SK-N-SH (cell line): ENCODE measurements around the gene ZNF253. TPM values are rescaled to one million over a fixed set of nuclear protein-coding genes. Genes with fewer than 3 reads are reported as not detected.

Experiments used
- CTCF ChIA-PET: fragments of 300-600, 350-600 bp; formaldehyde crosslinking; extraction: SDS; loops from one replicate; lab custom pipeline; 2021; lab: Yijun Ruan, JAX
- POLR2A ChIA-PET: fragments of 350-600 bp; sonication (Branson Sonifier 250); formaldehyde crosslinking; extraction: SDS; loops from one replicate; lab custom pipeline; 2020; ENCODE audit warnings: antibody characterized with exemption, inconsistent platforms; lab: Yijun Ruan, JAX
- DNase-seq: peaks from one replicate; pipeline ENCODE4 v3.0.0; 2012
- H2AFZ ChIP-seq: fragments of 200-600 bp; sonication (generic); 2 replicates; pipeline ENCODE4 v1.8.1; 2016; ENCODE audit warnings: antibody characterized with exemption, mild to moderate bottlenecking, low read depth
- H3F3A ChIP-seq: fragments of 200-600 bp; sonication (generic); replicated peaks from 2 replicates; pipeline ENCODE3; 2016; ENCODE audit warnings: antibody characterized with exemption, mild to moderate bottlenecking; ENCODE audit not compliant: insufficient read depth
- H3K27ac ChIP-seq, 2 experiments: fragments of 200-500 bp in 1 of 2; fragments of 200-600 bp in 1 of 2; sonication (Bioruptor generic) in 1 of 2; sonication (generic), shearing (Covaris generic) in 1 of 2; 2 replicates each; pipeline versions ENCODE4 v1.5.1 to v1.6.1; 2014 to 2016; ENCODE audit warnings: low read depth in 2 of 2, inconsistent platforms in 1 of 2, low read length in 1 of 2, mild to moderate bottlenecking in 1 of 2, mixed read lengths in 1 of 2
- H3K27me3 ChIP-seq: fragments of 200-600 bp; sonication (generic), shearing (Covaris generic); 2 replicates; pipeline ENCODE4 v1.6.1; 2016; ENCODE audit warnings: mixed run types; ENCODE audit not compliant: insufficient read depth
- H3K36me3 ChIP-seq, 2 experiments: fragments of 200-500 bp in 1 of 2; fragments of 200-600 bp in 1 of 2; sonication (Bioruptor generic) in 1 of 2; sonication (generic) in 1 of 2; replicated peaks in 1 of 2; 2 replicates each; pipeline versions ENCODE3 to v1.5.1; 2014 to 2016; ENCODE audit warnings: low read length in 1 of 2, mild to moderate bottlenecking in 1 of 2; ENCODE audit not compliant: insufficient read depth in 2 of 2, control insufficient read depth in 1 of 2
- H3K4me1 ChIP-seq, 2 experiments: fragments of 200-500 bp in 1 of 2; fragments of 200-600 bp in 1 of 2; sonication (Bioruptor generic) in 1 of 2; sonication (generic), shearing (Covaris generic) in 1 of 2; 2 replicates each; pipeline versions ENCODE4 v1.5.1 to v1.6.1; 2014 to 2016; ENCODE audit warnings: low read depth in 1 of 2, low read length in 1 of 2, mixed run types in 1 of 2; ENCODE audit not compliant: insufficient read depth in 2 of 2, control insufficient read depth in 1 of 2
- H3K4me2 ChIP-seq: fragments of 200-600 bp; sonication (generic), shearing (Covaris generic); 2 replicates; pipeline ENCODE4 v1.6.1; 2017; ENCODE audit warnings: mixed run types
- H3K4me3 ChIP-seq, 2 experiments: fragments of 200-500 bp in 1 of 2; fragments of 200-600 bp in 1 of 2; sonication (Bioruptor generic) in 1 of 2; sonication (generic), shearing (Covaris generic) in 1 of 2; 2 replicates each; pipeline versions ENCODE4 v1.5.1 to v1.8.1; 2014 to 2016; ENCODE audit warnings: low read depth in 2 of 2, inconsistent platforms in 1 of 2, low read length in 1 of 2, mild to moderate bottlenecking in 1 of 2, mixed read lengths in 1 of 2, moderate library complexity in 1 of 2
- H3K79me2 ChIP-seq: fragments of 200-600 bp; sonication (generic); 2 replicates; pipeline ENCODE4 v1.8.1; 2017; ENCODE audit warnings: mild to moderate bottlenecking; ENCODE audit not compliant: insufficient read depth
- H3K9ac ChIP-seq: fragments of 200-600 bp; sonication (generic); 2 replicates; pipeline ENCODE4 v1.6.1; 2017; ENCODE audit warnings: mixed run types
- H3K9me2 ChIP-seq: fragments of 200-600 bp; sonication (generic); 2 replicates; pipeline ENCODE4 v1.6.1; 2017; ENCODE audit warnings: mixed run types
- H3K9me3 ChIP-seq: fragments of 200-600 bp; sonication (generic); 2 replicates; pipeline ENCODE4 v1.6.1; 2017; ENCODE audit warnings: mixed run types, mild to moderate bottlenecking, moderate library complexity
- H4K20me1 ChIP-seq: fragments of 200-600 bp; sonication (generic); 2 replicates; pipeline ENCODE4 v1.6.1; 2017; ENCODE audit warnings: mild to moderate bottlenecking, mixed run types; ENCODE audit not compliant: insufficient read depth
- CHD2 ChIP-seq: fragments of 150-350 bp; IDR thresholded peaks from 2 replicates; pipeline ENCODE4 v1.6.1; 2018; ENCODE audit warnings: low read length; ENCODE audit not compliant: partially characterized antibody
- ELF1 ChIP-seq: IDR thresholded peaks from 2 replicates; pipeline ENCODE4 v1.4.0; 2012
- EZH2phosphoT487 ChIP-seq: fragments of 200-600 bp; sonication (generic); IDR thresholded peaks from 2 replicates; pipeline ENCODE4 v1.6.1; 2017; ENCODE audit warnings: low read depth, mixed run types, mild to moderate bottlenecking, antibody characterized with exemption, moderate library complexity, borderline replicate concordance
- FOSL2 ChIP-seq: IDR thresholded peaks from 2 replicates; pipeline ENCODE4 v1.4.0; 2012; ENCODE audit warnings: low read depth, mild to moderate bottlenecking, moderate library complexity, borderline replicate concordance
- IRF3 ChIP-seq: fragments of 150-350 bp; IDR thresholded peaks from 2 replicates; pipeline ENCODE4 v1.6.1; 2016; ENCODE audit warnings: mild to moderate bottlenecking, low read depth, low read length
- MXI1 ChIP-seq: IDR thresholded peaks from 2 replicates; pipeline ENCODE4 v1.6.1; 2012; ENCODE audit warnings: mild to moderate bottlenecking, low read depth, low read length, improper control_type of control experiment
- NRF1 ChIP-seq: IDR thresholded peaks from 2 replicates; pipeline ENCODE4 v1.6.1; 2012; ENCODE audit warnings: low read depth, mild to moderate bottlenecking, low read length
- POLR2AphosphoS5 ChIP-seq: IDR thresholded peaks from 2 replicates; pipeline ENCODE4 v1.6.1; 2012; ENCODE audit warnings: low read depth, low read length
- RFX5 ChIP-seq: IDR thresholded peaks from 2 replicates; pipeline ENCODE4 v1.6.1; 2012; ENCODE audit warnings: mild to moderate bottlenecking, improper control_type of control experiment, low read length
- RXRA ChIP-seq: IDR thresholded peaks from 2 replicates; pipeline ENCODE4 v1.4.0; 2012; ENCODE audit warnings: low read depth, mild to moderate bottlenecking, borderline replicate concordance
- SIN3A ChIP-seq: IDR thresholded peaks from 2 replicates; pipeline ENCODE4 v1.6.1; 2012; ENCODE audit warnings: low read depth, mild to moderate bottlenecking, low read length, moderate library complexity, borderline replicate concordance
- TAF1 ChIP-seq: IDR thresholded peaks from 2 replicates; pipeline ENCODE4 v1.6.1; 2012; ENCODE audit warnings: low read depth, mild to moderate bottlenecking, low read length, moderate library complexity, borderline replicate concordance
- USF1 ChIP-seq: IDR thresholded peaks from 2 replicates; pipeline ENCODE4 v1.4.0; 2012; ENCODE audit warnings: low read depth, borderline replicate concordance
- USF2 ChIP-seq: fragments of 150-350 bp; IDR thresholded peaks from 2 replicates; pipeline ENCODE4 v1.6.1; 2017; ENCODE audit warnings: antibody characterized with exemption, low read length, low read depth, borderline replicate concordance
- YY1 ChIP-seq: IDR thresholded peaks from 2 replicates; pipeline ENCODE4 v1.4.0; 2012; ENCODE audit warnings: low read depth, mild to moderate bottlenecking
- ZBTB33 ChIP-seq: IDR thresholded peaks from 2 replicates; pipeline ENCODE4 v1.4.0; 2012; ENCODE audit warnings: low read depth, borderline replicate concordance
- WGBS: methylation state at CpG from one replicate; pipeline ENCODE4 v1.1.6; 2017; ENCODE audit warnings: low lambda C conversion rate; 5-methylcytosine and 5-hydroxymethylcytosine counted together
- polyA plus RNA-seq, 3 experiments: library from polyadenylated mRNA; depleted of rRNA; stranded (reverse); fragments of >200 nt; gene quantifications; 2 replicates each; pipeline ENCODE4 v1.2.3, GENCODE V29; 2012

The ZNF253 gene
- polyA plus RNA-seq, 1 of the 3 experiments (the other 2 are of a cell fraction) = 0.79 TPM

- H3K4me3 ChIP-seq = peak overlapping the region; percentile 61 to 90
- H3K4me2 ChIP-seq = peak overlapping the region; percentile 83
- WGBS = 2% methylated on average over 9 of the region's 9 CpGs
- H3F3A ChIP-seq = peaks cover 20% of the 10 kb centered on the region
- no peaks in the 10 kb centered on the region for H4K20me1 ChIP-seq
- peak overlapping the region; percentile 94 for H2AFZ ChIP-seq
- peak overlapping the region; percentile 80 to 86 for H3K27ac ChIP-seq
- H3K79me2 ChIP-seq = peaks cover 37% of the 10 kb centered on the region
- H3K9me3 ChIP-seq = peaks cover 2% of the 10 kb centered on the region; the same call in 1 of the 2 replicates
- H3K9ac ChIP-seq = peak overlapping the region; percentile 85
- H3K36me3 ChIP-seq = peaks cover 0 to 6% of the 10 kb centered on the region in 2 experiments
- DNase-seq = peak; percentile 16
- ChIA-PET CTCF (interaction anchor here (0.6 to 1.0 kb wide), 2 partner anchors 28 to 328 kb away, joined by 3 to 4 read pairs; no protein-coding TSS in a partner anchor), POLR2A (interaction anchor here (1.1 to 2.4 kb wide), 4 partner anchors 12 to 665 kb away, joined by 3 to 29 read pairs (median 14); partner anchors contain the start of genes ZNF253, ZNF506 and ZNF737)
- no peaks in the 10 kb centered on the region for H3K9me2 ChIP-seq
- H3K4me1 ChIP-seq = no peaks in the 10 kb centered on the region; a peak in 1 of 4 replicates
- H3K27me3 ChIP-seq = no peaks in the 10 kb centered on the region
- TF ChIP-seq FOSL2 (peak; percentile 3; the same call in 1 of the 2 replicates), ZBTB33 (no peak)
Measured at GRCh38 chr19:19900139-19900728, 34.6 kb downstream of the ZNF253 start.

- under 1% methylated on average over 27 of the region's 35 CpGs for WGBS
- peaks cover 0 to 11% of the 10 kb centered on the region in 2 experiments for H3K36me3 ChIP-seq
- H3K4me3 ChIP-seq = peak within 1 kb of the TSS; percentile 61 to 90
- no peaks in the 10 kb centered on the region for H3K27me3 ChIP-seq
- H3K9me2 ChIP-seq = no peaks in the 10 kb centered on the region
- peak within 1 kb of the TSS; percentile 94 for H2AFZ ChIP-seq
- DNase-seq = peak; percentile 84
- H3F3A ChIP-seq = peaks cover 20% of the 10 kb centered on the region
- POLR2A ChIA-PET = interaction anchor here (1.1 to 2.4 kb wide), 5 partner anchors 11 to 665 kb away, joined by 3 to 29 read pairs (median 6); partner anchors contain the start of genes ZNF253, ZNF506 and ZNF737
- H3K9me3 ChIP-seq = peaks cover 4% of the 10 kb centered on the region; the same call in 1 of the 2 replicates
- peak within 1 kb of the TSS; percentile 85 for H3K9ac ChIP-seq
- no peaks in the 10 kb centered on the region for H4K20me1 ChIP-seq
- peak within 1 kb of the TSS; percentile 83 for H3K4me2 ChIP-seq
- H3K27ac ChIP-seq = peak within 1 kb of the TSS; percentile 80 to 86
- CTCF ChIA-PET = interaction anchor here (0.6 kb wide), 1 partner anchor 328 kb away, joined by 3 read pairs; no protein-coding TSS in a partner anchor
- peaks cover 43% of the 10 kb centered on the region for H3K79me2 ChIP-seq
- H3K4me1 ChIP-seq = no peaks in the 10 kb centered on the region; a peak in 1 of 4 replicates
- no peak for TF ChIP-seq EZH2phosphoT487
- peak; percentile 56 for TF ChIP-seq IRF3
- peak; percentile 77 for TF ChIP-seq POLR2AphosphoS5
- peak; percentile 75 for TF ChIP-seq YY1
- peak; percentile 93 for TF ChIP-seq MXI1
- no peak for TF ChIP-seq ELF1
- TF ChIP-seq SIN3A = peak; percentile 84; the same call in 1 of the 2 replicates
- TF ChIP-seq RFX5 = peak; percentile 46; the same call in 1 of the 2 replicates
- peak; percentile 87; the same call in 1 of the 2 replicates for TF ChIP-seq USF1
- peak; percentile 60 for TF ChIP-seq TAF1
- TF ChIP-seq ZBTB33 = no peak
- no peak for TF ChIP-seq RXRA
- peak; percentile 51 for TF ChIP-seq CHD2
- TF ChIP-seq USF2 = peak; percentile 68
- TF ChIP-seq NRF1 = peak; percentile 22; the same call in 1 of the 2 replicates
Measured at GRCh38 chr19:19900729-19901444, 35.2 kb downstream of the ZNF253 start, which contains the start of gene ZNF93. Gene ZNF93, plus strand, starts transcription at chr19:19900946. Its CDS starts 143 bp downstream, at chr19:19901089.
